ENCODE data around the gene ABCA2. TPM values are rescaled to one million over a fixed set of nuclear protein-coding genes. Genes with fewer than 3 reads are reported as not detected.
"Not testable (repeated sequence)": the region's sequence is repeated elsewhere in the genome, so short reads cannot be mapped to it uniquely, and the experiment has no call there.

ABCA2 gene
- total RNA-seq, 1 donor from 2014 or later = 28.2 TPM

DNA sequence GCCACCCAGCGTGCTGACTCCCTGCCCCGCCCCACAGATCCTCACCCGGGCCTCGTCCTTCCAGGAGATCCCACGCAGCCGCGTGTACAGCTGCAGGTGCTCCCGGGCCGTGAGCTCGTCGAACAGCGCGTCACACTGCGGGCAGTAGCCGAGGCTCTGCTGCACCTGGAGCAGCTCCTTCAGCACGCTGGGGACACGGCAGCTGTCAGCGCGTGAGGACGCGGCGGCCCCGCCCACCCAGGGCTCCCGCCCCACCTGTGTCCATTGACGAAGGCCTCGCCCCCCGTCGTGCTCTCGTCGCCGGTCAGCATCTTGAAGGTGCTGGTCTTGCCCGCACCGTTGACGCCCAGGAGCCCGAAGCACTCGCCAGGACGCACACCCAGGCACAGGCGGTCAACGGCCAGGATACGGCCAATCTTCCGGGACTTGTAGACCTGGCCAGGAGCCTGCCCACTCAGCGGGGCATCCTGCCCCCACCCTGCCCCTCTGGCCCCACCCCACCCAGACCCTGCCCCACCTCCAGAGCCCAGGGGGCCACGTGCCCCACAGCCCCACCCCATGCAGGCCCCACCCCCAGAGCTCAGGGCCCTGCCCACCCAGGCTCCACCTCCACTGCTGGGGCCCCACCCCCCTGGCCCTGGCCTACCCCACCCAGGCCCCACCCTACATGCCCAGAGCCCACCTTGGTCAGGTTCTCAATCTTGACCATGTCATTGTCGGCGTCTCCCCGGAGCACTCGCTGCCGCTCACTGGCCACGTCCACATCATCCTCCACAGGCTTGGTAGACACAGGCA, 17.9 kb downstream of the ABCA2 start:
- DNase-seq (ENCODE audit: missing footprints) (no peak), ATAC-seq (no peak)
- intact Hi-C loops (cut with DNase I) = no loop called here

GRCh38 chr9:137009217-137009616, 18.8 kb downstream of the ABCA2 start:
- ATAC-seq (no peak), DNase-seq (ENCODE audit: missing footprints) (no peak)
- intact Hi-C loops (cut with DNase I) = no loop called here

- ATAC-seq = no peak
- no peak for DNase-seq (ENCODE audit: missing footprints)
- intact Hi-C loops (cut with DNase I) = no loop called here
Observed at GRCh38 chr9:137008312-137008711, 19.7 kb downstream of the ABCA2 start.

- no peak for ATAC-seq
Observed at GRCh38 chr9:137007816-137008270, 20.2 kb downstream of the ABCA2 start.

DNA sequence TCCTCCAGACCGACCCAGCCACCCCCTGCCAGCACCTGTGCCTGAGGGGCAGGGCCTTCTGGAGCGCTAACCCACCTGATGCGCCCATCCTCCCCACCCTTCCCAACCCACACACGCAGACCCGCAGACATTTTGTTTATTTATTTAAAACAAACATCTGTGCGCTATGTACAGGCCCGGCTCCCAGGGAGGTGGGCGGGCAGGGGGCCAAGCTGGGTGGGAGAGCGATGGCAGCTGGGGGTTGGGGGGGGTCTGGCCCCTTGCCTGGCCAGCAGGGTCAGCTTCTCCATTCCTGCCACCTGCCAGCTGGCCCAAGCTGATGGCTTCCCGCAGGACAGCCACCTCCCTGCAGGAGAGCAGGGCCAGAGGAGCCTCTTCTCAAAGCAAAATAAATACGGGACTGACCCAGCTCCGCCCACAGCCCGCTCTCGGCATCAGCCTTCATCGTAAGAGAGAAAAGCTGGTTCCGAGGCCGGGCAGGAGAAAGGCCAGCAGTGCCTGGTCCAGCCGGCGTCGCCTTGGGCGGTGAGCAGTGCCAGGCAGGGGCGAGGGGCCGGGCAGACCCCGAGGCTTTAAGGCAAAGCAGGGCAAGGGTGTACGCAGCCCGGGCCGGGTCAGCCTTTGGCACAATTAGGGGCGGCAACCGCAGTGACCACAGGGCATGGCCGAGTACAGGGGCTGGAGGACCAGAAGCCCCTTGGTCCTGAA, 20.8 kb downstream of the ABCA2 start:
- intact Hi-C loops (cut with DNase I) = no loop called here
- DNase-seq (ENCODE audit: missing footprints) (no peak), ATAC-seq (peak; percentile 21)

More at GRCh38 chr9:137007816-137008270, 20.2 kb downstream of the ABCA2 start:
- intact Hi-C loops (cut with DNase I) = no loop called here
- no peak for DNase-seq (ENCODE audit: missing footprints)

DNA sequence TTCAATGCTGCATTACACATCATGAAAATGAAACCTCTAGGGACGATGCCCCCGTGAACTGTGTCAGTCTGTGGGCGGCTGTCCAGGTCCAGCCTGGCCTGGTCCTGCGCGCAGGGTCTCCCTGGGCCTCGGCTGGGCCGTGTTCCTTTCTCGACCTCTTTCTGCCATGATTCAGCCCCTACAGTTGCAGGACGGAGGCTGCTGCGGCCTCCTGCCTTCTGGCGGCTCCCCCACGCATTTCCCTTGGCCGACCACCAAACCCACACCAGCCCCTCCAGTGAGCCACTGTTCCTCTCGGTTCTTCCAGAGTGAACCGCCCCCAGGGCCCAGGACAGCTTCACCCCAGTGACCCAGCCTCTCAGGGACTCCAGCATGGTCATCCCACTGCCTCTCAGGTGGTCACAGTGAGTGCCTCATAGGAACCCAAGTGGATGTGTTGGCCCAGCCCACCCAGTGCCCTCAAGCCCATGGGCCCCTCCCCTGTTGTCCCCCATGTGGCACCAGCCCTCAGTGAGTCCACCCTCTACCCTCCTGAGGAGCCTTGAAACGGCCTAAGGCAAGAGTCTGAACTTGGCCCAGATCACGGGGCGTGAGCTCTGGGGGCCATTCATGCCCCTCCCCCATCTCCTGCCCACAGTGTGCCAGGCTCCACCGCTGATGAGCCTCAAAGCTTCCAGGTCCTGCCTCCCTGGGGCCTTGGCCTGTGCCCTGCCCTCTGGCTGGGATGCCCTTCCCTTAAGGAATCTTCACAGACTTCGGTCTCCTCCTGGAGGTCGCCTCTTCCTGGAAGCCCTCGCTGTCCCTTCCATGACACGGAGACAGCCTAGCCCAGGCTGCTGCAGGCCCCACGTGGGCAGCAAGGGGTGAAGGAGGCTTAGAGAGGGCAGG, 21.7 kb downstream of the ABCA2 start:
- DNase-seq (ENCODE audit: missing footprints) (no peak), ATAC-seq (no peak)
- intact Hi-C loops (cut with DNase I) = no loop called here

- DNase-seq (ENCODE audit: missing footprints); ATAC-seq; intact Hi-C loops (cut with DNase I): not testable (repeated sequence)
Observed at GRCh38 chr9:137004285-137004684, 23.8 kb downstream of the ABCA2 start.

DNA sequence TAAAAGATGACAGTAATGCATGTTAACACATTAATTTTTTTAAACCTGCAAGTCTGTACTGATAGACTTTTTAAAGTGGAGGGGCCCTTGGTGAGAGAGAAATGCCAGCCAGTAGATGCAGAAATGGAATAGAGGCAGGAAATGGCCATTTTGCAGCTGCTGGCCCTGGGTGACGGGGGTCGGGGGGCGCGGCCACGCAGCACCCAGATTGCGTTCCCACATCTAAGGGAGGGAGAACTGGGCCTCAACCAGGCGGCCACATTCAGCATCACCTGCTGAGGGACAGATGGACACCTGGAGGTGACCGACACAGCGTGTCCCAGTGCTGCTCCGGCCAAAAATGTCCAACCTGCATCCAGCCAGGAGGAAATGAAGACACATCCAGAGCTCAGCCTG, 25.4 kb downstream of the ABCA2 start:
- ATAC-seq = no peak
- intact Hi-C loops (cut with DNase I) = no loop called here

DNA sequence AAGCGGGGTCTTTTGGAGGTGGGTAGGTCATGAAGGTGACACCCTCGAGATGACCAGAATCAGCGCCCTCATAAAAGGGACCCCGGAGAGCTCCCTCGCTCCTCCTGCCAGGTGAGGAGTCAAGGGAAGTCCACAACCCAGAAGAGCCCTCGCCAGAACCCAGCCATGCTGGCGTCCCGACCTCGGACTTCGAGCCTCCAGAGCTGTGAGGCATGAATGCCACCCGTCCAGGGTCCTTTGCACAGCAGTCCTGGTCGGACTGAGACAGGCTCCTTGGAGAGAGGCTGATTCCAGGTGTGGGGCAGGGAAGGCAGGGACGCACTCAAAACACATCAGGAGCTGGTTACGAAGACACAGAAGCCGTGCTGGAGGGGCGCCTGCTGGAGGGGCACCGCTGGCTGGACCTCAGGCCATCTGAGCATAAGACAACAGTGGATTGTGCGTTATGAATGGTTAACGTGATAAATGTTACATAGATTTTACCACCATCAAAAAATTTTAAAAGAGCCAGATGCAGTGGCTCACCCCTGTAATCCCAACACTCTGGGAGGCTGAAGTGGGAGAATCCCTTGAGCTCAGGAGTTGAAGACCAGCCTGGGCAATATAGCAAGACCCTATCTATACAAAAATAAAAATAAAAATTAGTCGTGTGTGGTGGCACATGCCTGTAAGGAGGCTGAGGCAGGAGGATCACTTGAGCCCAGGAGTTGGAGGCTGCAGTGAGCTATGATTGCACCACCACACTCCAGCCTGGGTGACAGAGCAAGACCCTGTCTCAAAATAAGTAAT, 26.0 kb downstream of the ABCA2 start:
- no peak for DNase-seq (ENCODE audit: missing footprints)
- intact Hi-C loops (cut with DNase I) = no loop called here
- ATAC-seq = no peak

More for the DNA sequence above, 25.4 kb downstream of the ABCA2 start:
- DNase-seq (ENCODE audit: missing footprints) = no peak

- intact Hi-C loops (cut with DNase I) = no loop called here
- DNase-seq (ENCODE audit: missing footprints) (no peak), ATAC-seq (no peak)
Observed at GRCh38 chr9:137000177-137000930, 27.7 kb downstream of the ABCA2 start.

- ATAC-seq (no peak), DNase-seq (ENCODE audit: missing footprints) (no peak)
- intact Hi-C loops (cut with DNase I) = no loop called here
Observed at GRCh38 chr9:136997830-136998234, 30.2 kb downstream of the ABCA2 start.

GRCh38 chr9:136997371-136997770, 30.7 kb downstream of the ABCA2 start:
- intact Hi-C loops (cut with DNase I) = no loop called here
- no peak for ATAC-seq
- DNase-seq (ENCODE audit: missing footprints) = no peak

GRCh38 chr9:136996361-136997292, 31.4 kb downstream of the ABCA2 start, which contains the start of gene CLIC3:
Gene CLIC3 (minus strand): TSS chr9:136996568. CDS start chr9:136996543, 25 bp downstream.
- intact Hi-C loops (cut with DNase I) = no loop called here
- no peak for ATAC-seq
- no peak for DNase-seq (ENCODE audit: missing footprints)

GRCh38 chr9:136995772-136996311, 32.2 kb downstream of the ABCA2 start:
- ATAC-seq = no peak
- DNase-seq (ENCODE audit: missing footprints) = no peak
- intact Hi-C loops (cut with DNase I) = no loop called here

DNA sequence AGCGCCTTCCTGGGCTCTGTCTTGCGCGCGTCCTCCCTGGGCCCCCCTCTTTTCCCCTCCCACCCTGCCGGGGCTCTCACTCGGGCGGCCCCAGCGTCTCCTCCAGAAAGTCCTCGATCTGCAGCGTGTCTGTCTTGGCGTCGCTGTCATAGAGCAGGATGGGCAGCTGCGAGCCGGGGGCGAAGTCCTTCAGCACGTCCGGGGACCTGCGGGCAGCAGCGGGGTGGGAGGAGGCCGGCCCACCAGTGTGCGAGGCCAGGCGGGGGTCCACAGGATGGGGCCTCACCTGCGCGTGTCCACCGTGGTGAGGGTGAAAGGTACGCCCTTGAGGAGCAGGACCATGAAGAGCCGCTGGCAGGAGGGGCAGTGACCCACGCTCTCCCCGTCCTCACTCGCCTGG, 32.7 kb downstream of the ABCA2 start:
- no peak for ATAC-seq
- DNase-seq (ENCODE audit: missing footprints) = no peak
- intact Hi-C loops (cut with DNase I) = no loop called here

DNA sequence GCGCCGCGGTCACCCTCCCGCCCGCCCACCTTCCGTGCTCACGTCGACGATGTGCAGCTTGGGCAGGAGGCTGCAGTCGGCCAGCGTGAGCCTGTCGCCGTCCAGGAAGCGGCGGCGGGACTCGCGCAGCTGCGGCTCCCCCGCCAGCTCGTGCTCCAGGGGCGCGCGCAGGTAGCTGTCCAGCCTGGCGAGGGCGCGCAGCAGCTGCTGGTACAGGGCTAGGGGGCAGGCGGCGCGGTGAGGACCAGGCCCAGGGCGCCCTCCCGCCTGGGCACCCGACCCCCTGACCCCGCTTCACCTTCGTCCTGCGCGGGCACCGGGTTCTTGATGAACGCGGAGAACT, 33.2 kb downstream of the ABCA2 start:
- ATAC-seq (no peak), DNase-seq (ENCODE audit: missing footprints) (no peak)
- intact Hi-C loops (cut with DNase I) = no loop called here
